Measurements from ENCODE around the gene FAM83F. TPM values are rescaled to one million over a fixed set of nuclear protein-coding genes. Genes with fewer than 3 reads are reported as not detected.

The FAM83F gene
- total and polyA plus RNA-seq, 2 donors (not counting 1 experiment from before 2014, with no cell fraction given), result 0.10 TPM; not detected in 1

DNA sequence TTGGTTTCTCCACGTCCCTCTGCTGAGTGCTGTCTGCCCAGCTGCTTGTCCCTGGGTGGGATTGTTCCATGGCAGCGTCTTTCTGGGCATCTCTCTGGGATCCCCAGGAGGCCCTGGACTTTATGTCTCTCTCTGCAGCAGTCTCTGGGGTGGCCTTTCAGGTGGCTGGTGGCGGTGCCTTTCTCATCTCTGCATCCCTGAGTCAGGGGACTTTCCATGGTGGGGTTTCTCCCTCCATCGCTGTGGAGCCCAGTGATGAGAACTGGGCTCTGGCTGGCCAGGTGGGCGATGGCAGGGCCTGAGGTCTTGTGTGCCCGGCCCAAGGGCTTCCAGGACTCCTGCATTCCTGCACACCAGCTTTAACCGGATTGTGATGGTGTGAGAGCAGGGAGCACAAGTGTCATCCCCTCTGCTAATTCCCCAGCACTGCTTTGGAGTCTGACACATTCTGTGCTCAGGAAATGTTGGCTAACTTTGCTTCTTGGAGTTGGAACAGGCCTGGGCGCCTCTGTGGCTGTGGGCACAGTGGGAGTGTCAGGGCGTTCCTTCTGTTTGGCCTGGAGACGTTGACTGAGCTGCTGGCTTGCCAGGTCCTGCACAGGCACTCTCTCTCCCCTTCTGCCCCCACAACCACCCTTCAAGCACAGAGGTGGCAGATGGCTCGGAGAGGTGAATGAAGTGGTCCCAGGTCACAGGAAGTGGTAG is 27.9 kb downstream of the FAM83F start:
- no peak overlapping the region for H3K27ac ChIP-seq (ENCODE audit: low read length in 2 of 2)
- no peaks in the 10 kb centered on the region for H4K20me1 ChIP-seq (ENCODE audit: control insufficient read depth, insufficient read depth, low read length, poor library complexity, severe bottlenecking)
- H3K79me2 ChIP-seq (ENCODE audit: control insufficient read depth, insufficient read depth, low read length), result no peaks in the 10 kb centered on the region
- H3K9me3 Mint-ChIP-seq (ENCODE audit: insufficient read depth), result no peaks in the 10 kb centered on the region
- TF ChIP-seq, protein P1, sequence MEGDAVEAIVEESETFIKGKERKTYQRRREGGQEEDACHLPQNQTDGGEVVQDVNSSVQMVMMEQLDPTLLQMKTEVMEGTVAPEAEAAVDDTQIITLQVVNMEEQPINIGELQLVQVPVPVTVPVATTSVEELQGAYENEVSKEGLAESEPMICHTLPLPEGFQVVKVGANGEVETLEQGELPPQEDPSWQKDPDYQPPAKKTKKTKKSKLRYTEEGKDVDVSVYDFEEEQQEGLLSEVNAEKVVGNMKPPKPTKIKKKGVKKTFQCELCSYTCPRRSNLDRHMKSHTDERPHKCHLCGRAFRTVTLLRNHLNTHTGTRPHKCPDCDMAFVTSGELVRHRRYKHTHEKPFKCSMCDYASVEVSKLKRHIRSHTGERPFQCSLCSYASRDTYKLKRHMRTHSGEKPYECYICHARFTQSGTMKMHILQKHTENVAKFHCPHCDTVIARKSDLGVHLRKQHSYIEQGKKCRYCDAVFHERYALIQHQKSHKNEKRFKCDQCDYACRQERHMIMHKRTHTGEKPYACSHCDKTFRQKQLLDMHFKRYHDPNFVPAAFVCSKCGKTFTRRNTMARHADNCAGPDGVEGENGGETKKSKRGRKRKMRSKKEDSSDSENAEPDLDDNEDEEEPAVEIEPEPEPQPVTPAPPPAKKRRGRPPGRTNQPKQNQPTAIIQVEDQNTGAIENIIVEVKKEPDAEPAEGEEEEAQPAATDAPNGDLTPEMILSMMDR (IDR thresholded peaks at IDR 0.05), result no peak
- TF ChIP-seq EZH2 (IDR thresholded peaks at IDR 0.05; ENCODE audit: borderline replicate concordance, insufficient read depth, low read depth, low read length, poor library complexity, severe bottlenecking), result no peak
- 92% methylated on average over 9 of the region's 11 CpGs for WGBS (ENCODE audit: insufficient coverage)
- H3K36me3 ChIP-seq (replicated peaks in 1 of 2; ENCODE audit: control extremely low read depth in 1 of 2, control insufficient read depth in 1 of 2, extremely low read depth in 1 of 2, insufficient read depth in 2 of 2, low read length in 1 of 2), result no peaks in the 10 kb centered on the region
- peaks cover 8% of the 10 kb centered on the region for H3K27me3 Mint-ChIP-seq
- no peak overlapping the region for H3K4me3 ChIP-seq (ENCODE audit: control extremely low read depth in 1 of 5, extremely low read depth in 1 of 5, insufficient read depth in 1 of 5, low read depth in 2 of 5, low read length in 4 of 5)
- H3K4me1 Mint-ChIP-seq, result peaks cover 5% of the 10 kb centered on the region
- CTCF ChIA-PET, result interaction anchor here (0.6 to 11.1 kb wide), 7 partner anchors 94 to 679 kb away, joined by 3 to 328 read pairs (median 12); partner anchors contain the start of gene RPS19BP1
- no peak overlapping the region for H3K9ac ChIP-seq (ENCODE audit: low read length)
- no peaks in the 10 kb centered on the region for H3K9me3 ChIP-seq (ENCODE audit: control extremely low read depth in 1 of 3, control insufficient read depth in 2 of 3, insufficient read depth in 1 of 3, low read length in 2 of 3)
- H2AFZ ChIP-seq (ENCODE audit: insufficient read depth, low read depth, low read length, poor library complexity, severe bottlenecking), result no peak overlapping the region
- H3K4me3 Mint-ChIP-seq, result no peak overlapping the region
- intact Hi-C loops (cut with micrococcal nuclease), result loop anchor here (5.0 kb wide), 1 partner anchor 70 kb away; no protein-coding TSS in a partner anchor
- H3K27ac Mint-ChIP-seq, result no peak overlapping the region
- peaks cover 7 to 8% of the 10 kb centered on the region in 2 donors for H3K4me1 ChIP-seq (ENCODE audit: control insufficient read depth in 2 of 2, insufficient read depth in 2 of 2, low read length in 2 of 2)
- H3K27me3 ChIP-seq (replicated peaks in 1 of 4; ENCODE audit: control extremely low read depth in 1 of 4, control insufficient read depth in 3 of 4, insufficient read depth in 4 of 4, low read length in 3 of 4), result peaks cover 0 to 4% (median 0%) of the 10 kb centered on the region in 4 experiments
- DNase-seq (no peak), ATAC-seq (ENCODE audit: low read depth) (no peak)
- POLR2A ChIA-PET, result no interaction called here
- no peak overlapping the region for H3K4me2 ChIP-seq (replicated peaks; ENCODE audit: low read depth, low read length, poor library complexity, severe bottlenecking)

DNA sequence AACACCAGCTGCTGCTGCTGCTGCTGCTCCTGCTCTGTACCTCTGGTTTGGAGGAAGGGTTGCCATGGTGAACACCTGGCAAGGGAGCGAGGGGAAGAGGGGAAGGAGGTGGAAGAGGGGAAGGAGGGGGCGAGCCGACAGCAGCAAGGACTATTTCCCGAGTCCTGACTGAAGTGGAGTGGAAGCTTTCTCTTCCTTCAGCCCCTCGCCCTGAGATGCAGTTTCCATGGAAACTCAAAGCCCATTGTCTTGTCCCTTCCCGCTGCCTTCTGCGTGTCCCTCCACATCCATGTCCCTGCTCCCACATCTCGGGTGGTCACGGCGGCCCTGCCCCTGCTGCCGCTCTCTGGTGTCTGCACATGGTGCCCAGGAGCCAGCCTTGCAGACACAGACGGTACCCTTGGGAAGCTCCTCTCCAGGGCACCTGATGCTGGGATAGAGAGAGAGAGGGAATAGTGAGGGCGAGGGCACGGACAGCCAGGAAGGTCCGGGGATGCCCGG is 28.6 kb downstream of the FAM83F start:
- TF ChIP-seq, protein P1 (IDR thresholded peaks at IDR 0.05), result no peak
- no peak for TF ChIP-seq EZH2 (IDR thresholded peaks at IDR 0.05; ENCODE audit: borderline replicate concordance, insufficient read depth, low read depth, low read length, poor library complexity, severe bottlenecking)
- DNase-seq, result no peak
- Histone ChIP-seq H4K20me1 (ENCODE audit: control insufficient read depth, insufficient read depth, low read length, poor library complexity, severe bottlenecking) (no peaks in the 10 kb centered on the region), H3K36me3 (replicated peaks in 1 of 2; ENCODE audit: control extremely low read depth in 1 of 2, control insufficient read depth in 1 of 2, extremely low read depth in 1 of 2, insufficient read depth in 2 of 2, low read length in 1 of 2) (no peaks in the 10 kb centered on the region), H3K4me1 (ENCODE audit: control insufficient read depth in 2 of 2, insufficient read depth in 2 of 2, low read length in 2 of 2) (peaks cover 7 to 8% of the 10 kb centered on the region in 2 donors), H3K79me2 (ENCODE audit: control insufficient read depth, insufficient read depth, low read length) (no peaks in the 10 kb centered on the region), H3K9ac (ENCODE audit: low read length) (no peak overlapping the region), H3K4me3 (ENCODE audit: control extremely low read depth in 1 of 5, extremely low read depth in 1 of 5, insufficient read depth in 1 of 5, low read depth in 2 of 5, low read length in 4 of 5) (no peak overlapping the region), H3K27me3 (replicated peaks in 1 of 4; ENCODE audit: control extremely low read depth in 1 of 4, control insufficient read depth in 3 of 4, insufficient read depth in 4 of 4, low read length in 3 of 4) (peaks cover 0 to 4% (median 0%) of the 10 kb centered on the region in 4 experiments), H3K9me3 (ENCODE audit: control extremely low read depth in 1 of 3, control insufficient read depth in 2 of 3, insufficient read depth in 1 of 3, low read length in 2 of 3) (no peaks in the 10 kb centered on the region), H2AFZ (ENCODE audit: insufficient read depth, low read depth, low read length, poor library complexity, severe bottlenecking) (no peak overlapping the region), H3K4me2 (replicated peaks; ENCODE audit: low read depth, low read length, poor library complexity, severe bottlenecking) (no peak overlapping the region), H3K27ac (ENCODE audit: low read length in 2 of 2) (no peak overlapping the region)
- H3K27me3 Mint-ChIP-seq, result peaks cover 8% of the 10 kb centered on the region
- H3K27ac Mint-ChIP-seq, result no peak overlapping the region
- ChIA-PET POLR2A (interaction anchor here (0.6 to 2.0 kb wide), 2 partner anchors 338 to 489 kb away, joined by 5 to 10 read pairs; no protein-coding TSS in a partner anchor), CTCF (interaction anchor here (0.8 to 11.1 kb wide), 13 partner anchors 15 to 680 kb away, joined by 3 to 328 read pairs (median 13); partner anchors contain the start of gene RPS19BP1)
- intact Hi-C loops (cut with micrococcal nuclease), result loop anchor here (5.0 kb wide), 1 partner anchor 71 kb away; no protein-coding TSS in a partner anchor
- no peak overlapping the region for H3K4me3 Mint-ChIP-seq
- H3K4me1 Mint-ChIP-seq, result peaks cover 5% of the 10 kb centered on the region
- H3K9me3 Mint-ChIP-seq (ENCODE audit: insufficient read depth), result no peaks in the 10 kb centered on the region
- no peak for ATAC-seq (ENCODE audit: low read depth)
- 89% methylated on average over 10 of the region's 16 CpGs for WGBS (ENCODE audit: insufficient coverage)
